Adrenal gland (tissue), 5 donors: ENCODE measurements around the gene PRKG1.

Experiments used
- CTCF ChIP-seq, 6 experiments: fragments of 450-650 bp in 4 of 6; fragments of 200-600 bp in 2 of 6; sonication (generic) in 1 of 6; IDR thresholded peaks; 1 replicate in 5 of 6; 2 replicates in 1 of 6; pipeline versions ENCODE4 v1.5.1 to v1.8.0; 2016 to 2021; ENCODE audit warnings: antibody characterized with exemption in 6 of 6, mild to moderate bottlenecking in 2 of 6, moderate library complexity in 1 of 6
- POLR2A ChIP-seq, 2 donors: fragments of 450-650 bp; IDR thresholded peaks; one replicate each; pipeline ENCODE4 v1.6.1; 2017; ENCODE audit warnings: antibody characterized with exemption in 2 of 2, mild to moderate bottlenecking in 2 of 2, moderate library complexity in 1 of 2
- donor health status: DM: no; HTN: no; CAD: no.

DNA sequence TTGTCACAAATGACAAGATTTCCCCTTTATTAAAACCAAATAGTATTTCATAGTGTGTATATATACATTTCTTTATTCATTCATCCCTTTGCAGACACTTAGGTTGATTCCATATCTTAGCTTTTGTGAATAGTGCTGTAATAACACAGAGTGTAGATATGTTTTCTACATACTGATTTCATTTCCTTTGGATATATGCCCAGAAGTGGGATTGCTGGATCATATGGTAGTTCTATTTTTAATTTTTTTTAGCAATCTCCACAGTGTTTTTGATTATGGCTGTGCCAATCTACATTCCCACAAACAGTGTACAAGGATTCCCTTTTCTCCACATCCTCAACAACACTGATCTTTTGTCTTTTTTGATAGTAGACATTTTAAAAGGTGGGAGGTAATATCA is 578.7 kb downstream of the PRKG1 start:
- TF ChIP-seq POLR2A (IDR thresholded peaks at IDR 0.05) (no peak), CTCF (IDR thresholded peaks at IDR 0.05) (no peak)
